Right lung (tissue), 5 donors: Measurements from ENCODE around the gene NAP1L1. TPM values are rescaled to one million over a fixed set of nuclear protein-coding genes. Genes with fewer than 3 reads are reported as not detected.

Experiments used
- DNase-seq, 2 donors: peaks; one replicate each; pipeline ENCODE4 v3.0.0-alpha.2; 2013
- polyA plus RNA-seq, 5 donors: library from polyadenylated mRNA; unstranded; fragments of 120-200 nt; gene quantifications; one replicate each; pipeline versions ENCODE4 v1.2.1 to v1.2.3, GENCODE V29; 2013; ENCODE audit warnings: inconsistent platforms in 1 of 5, low replicate concordance in 1 of 5; ENCODE audit not compliant: insufficient read length in 5 of 5, insufficient read depth in 1 of 5

Gene NAP1L1
- polyA plus RNA-seq, 5 donors = 780 to 1,133 (median 941) TPM

DNA sequence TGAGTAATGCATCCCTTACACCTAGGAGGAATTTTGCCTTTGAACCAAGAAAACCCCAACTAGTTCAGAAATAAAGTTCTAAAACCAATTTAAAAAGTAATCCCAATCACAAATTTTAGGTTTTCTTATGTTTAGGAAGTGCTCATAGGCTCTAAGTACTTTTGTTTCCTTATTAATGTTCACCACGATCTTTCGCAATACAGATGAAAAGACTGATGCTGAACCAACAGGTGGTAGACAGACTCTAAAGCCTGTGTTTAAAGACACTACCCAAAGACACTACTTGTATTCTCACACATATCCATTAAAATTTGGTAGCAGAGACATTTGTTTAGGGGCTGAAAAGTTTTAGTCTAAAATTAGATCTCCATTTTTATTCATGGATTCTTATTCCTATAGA lies 42.3 kb downstream of the NAP1L1 start:
- no peak for DNase-seq

DNA sequence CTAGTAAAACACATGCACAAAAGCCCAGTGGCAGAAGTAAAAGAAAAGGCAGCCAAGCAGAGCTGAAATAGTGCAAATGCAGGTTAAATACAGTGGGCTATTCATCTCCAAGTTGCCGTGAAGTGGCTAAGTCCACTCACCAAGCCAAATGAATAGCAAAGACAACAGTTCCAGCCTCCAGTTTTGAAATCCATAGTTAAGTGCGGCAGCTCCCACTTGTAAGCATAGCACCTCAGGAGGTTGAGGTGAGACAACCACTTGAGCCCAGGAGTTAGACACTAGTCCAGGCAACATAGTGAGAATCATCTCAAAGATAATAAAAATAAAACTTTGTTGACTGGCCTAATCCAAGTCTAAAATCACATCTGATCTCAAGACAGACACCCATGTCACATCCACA lies 43.1 kb downstream of the NAP1L1 start:
- DNase-seq = no peak

DNA sequence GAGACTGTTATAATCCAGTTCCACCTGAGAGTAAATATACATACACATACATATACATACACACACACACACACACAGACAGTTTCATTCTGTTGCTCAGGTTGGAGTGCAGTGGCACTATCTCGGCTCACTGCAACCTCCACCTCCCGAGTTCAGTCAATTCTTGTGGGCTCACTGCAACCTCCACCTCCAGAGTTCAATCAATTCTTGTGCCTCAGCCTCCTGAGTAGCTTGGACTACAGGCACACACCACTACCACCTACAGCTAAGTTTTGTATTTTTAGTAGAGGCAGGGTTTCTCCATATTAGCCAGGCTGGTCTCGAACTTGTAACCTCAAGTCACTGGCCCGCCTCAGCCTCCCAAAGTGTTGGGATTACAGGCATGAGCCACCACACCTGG lies 44.0 kb downstream of the NAP1L1 start:
- DNase-seq = no peak

DNA sequence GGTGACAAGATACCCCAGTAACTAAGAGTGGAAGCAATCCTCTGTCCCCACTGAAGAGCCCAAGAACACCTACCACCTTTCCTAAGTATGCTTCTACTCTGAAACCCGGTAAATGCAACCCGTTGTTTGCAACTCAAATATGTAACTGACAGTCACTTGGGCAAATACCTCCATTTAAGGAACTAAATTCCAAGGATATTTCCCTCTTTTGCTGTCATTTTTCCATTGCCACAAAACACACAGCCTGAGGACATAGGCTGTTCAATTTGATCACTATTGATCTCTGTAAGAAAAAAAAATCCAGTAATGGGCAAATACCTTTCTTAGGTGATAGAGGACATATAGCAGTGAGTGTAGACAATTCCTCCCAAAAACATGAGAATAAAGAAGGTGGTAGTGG lies 46.3 kb downstream of the NAP1L1 start:
- DNase-seq = no peak

DNA sequence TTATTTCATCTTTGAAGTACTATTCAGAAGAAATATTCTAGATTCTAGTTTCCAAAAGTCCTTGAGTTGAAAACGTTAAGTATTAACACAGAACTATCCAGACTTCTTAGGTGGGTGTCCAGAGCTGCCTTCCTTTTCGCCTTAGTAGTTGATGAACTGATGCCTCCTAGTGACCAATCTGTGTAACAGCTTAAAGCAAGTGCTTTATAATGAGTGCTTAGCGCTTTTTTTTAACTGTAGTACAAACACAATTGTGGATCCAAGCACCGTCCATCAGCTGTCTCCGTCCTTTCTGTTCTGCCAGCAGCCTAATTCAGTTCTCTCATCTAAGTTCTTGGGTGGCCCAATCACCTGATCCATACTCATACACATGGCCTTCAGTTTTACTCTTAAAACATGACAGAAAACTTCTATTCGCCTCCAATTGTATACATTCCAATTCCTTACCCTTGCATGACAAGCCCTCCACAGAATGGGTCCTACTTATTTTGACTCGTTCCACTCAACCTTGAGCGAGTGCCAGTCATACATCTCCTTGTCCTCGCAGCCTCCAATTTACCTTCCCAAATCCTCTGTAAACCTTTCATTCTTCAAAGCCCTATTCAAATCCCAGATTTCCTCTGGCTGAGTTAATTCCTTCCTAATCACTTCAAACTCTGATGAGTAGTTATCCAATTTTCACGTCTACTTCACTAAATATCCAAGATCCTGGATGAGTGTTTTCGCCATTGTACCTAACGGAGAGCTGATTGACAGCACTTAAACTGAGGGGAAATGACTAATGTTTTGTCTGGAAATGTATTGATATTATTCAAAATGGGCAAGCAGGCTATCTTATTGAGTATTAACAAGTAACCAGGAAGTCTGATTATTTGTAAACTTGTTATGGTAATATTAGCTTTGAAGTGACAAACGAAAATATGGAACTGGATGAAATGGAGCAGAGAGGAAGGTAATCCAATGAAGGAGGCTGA lies 47.1 kb downstream of the NAP1L1 start:
- peak; percentile 59 to 71 for DNase-seq

DNA sequence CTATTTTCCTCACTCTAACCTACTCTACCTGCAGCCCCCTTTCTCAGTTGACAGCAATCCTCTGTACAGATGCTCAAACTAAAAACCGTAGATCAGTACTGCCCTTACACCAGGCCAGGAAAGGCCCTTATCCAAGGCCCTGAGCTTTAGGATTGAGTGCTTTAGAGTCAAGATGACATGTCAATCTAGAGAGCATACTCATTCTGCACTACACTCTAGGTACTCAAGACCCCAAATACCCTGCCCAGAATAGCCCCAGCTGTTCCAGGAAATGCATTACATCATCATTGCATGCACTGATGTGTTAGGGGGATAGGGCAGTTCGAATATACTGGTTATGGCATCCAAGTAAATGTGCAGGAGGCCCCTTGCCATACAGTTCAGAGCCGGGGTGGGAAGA lies 49.4 kb downstream of the NAP1L1 start:
- no peak for DNase-seq

DNA sequence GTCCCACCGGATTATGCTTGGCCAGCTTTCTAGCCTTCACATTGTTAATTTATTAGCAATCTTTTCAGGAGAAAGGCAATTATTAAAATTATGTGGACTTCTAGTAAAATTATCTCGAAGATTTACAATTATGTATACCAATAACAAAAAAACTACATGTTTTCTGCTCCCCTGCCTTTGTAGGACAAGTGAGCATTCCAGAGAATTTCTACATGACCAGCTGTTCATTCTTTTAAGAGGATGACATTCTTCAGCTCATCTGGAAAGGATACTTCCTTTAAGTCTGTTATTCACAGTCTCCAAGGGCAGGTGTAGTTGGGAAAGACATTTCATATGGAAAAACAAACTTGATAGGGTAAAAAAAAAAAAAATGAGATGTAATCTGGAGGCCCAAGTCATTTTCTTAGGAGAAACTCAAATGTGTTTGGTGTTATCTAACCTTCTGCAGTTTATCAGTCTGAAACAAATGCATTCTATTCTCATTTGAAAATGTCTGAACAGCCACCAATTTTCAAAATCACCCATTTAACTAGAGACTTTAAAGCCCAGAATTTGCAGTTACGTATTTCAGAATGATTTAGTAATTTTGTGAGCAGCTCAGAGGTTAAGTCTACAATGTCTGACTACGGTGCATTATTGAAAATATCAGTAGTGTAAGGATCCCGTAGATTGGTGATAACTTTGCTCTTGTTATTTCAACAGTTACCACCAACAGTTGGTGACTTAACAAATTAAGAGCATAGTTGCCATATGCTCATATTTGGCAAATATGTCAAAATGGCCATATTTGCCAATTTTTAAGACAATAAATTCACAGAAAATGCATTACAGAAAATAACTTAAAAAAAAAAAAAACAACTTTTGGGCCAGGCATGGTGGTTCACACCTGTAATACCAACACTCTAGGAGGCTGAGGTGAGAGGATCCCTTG lies 51.1 kb downstream of the NAP1L1 start:
- DNase-seq = no peak

DNA sequence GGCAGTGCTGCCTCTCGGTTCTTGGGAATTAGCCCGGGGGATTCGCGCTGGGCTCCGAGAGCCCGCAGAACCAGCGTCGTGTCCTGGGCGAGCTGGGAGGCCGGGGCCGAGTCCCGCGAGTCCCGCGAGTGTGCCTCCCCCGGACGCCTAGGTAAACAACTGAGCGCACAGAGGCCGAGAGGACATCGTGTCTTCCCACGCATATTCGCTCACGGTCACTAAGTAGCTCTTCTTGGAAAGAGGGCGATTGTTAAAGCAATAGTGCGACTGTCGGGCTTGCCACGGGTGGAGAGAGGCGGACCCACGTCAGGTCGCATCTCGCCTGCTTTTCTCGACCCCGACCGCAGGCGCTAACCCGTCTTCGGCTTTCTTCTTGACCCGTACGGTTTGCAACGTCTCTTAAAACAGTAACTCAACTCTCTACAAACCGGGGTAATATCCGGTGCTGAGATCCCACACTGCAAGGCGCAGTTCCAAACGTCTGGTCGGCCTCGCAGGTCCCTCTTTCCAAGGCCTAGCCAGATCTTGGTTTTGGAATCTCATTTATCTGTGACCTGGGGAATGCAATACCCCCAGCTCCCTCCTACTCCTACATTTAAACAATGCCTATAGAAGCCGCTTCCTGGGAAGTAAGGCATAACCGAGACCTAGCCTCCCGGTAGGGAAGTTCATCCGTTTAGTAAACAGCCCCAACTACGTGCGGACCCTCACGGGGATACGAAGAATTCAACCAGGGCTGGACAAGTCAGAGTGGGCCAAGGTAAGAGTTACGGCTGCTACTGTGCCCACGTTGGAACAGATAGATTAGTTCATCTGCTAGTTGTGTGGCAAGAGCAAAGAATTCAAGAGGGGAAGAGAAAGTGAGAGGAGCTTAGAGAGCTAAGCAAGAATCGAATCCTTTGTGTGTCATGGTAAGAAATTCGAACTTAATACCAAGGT lies 52.2 kb downstream of the NAP1L1 start:
- DNase-seq = peak; percentile 68 to 72

DNA sequence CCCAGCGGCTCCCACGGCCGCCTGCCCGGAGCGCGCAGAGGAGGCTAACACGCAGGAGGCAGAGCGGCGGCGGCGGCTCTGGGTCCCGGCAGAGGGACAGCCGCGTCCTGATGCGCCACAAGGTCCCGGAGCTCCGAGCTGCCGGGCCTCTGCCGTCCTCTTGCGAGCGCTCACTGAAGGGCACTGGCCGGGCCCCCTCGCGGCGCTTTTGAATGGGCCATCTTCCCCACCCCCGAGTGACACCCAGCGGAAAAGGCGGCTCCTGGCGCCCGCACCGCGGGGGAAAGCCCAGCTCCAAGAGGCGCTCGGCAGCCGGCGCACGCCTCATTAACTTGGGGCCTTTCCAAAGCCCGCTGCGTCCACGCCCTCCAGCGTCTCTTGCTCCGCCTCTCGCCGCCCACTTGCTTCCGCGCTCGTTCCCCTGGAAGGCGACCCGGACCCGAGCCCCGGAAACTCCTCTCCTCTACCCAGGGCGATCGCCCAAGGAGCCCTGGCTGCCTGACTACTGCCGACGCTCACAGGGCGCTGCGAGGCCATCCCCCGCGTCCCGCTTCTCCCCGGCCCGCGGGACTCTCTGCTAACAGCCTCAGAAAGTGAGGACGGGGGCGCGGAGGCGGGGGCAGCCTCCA lies 53.0 kb downstream of the NAP1L1 start, which contains the start of gene PHLDA1:
Gene PHLDA1 (minus strand): TSS at position 363 of the 629 bp plus-strand sequence.
- DNase-seq = peak; percentile 98

DNA sequence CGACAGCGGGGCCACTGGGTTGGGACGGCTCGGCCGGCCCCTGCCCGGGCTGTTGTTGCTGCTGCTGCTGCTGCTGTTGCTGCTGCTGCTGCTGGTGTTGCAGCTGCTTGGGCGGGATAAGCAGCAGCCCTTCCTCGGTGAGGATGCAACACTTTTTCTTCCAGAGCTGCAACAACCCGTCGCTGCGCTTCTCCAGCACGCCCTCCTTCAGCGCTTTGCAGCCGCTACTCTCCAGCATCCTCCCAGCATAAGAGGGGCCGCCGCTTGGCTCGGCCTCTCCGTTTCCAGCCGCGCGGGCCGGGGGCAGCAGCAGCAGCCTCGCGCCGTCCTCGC lies 53.4 kb downstream of the NAP1L1 start:
- DNase-seq = no peak

DNA sequence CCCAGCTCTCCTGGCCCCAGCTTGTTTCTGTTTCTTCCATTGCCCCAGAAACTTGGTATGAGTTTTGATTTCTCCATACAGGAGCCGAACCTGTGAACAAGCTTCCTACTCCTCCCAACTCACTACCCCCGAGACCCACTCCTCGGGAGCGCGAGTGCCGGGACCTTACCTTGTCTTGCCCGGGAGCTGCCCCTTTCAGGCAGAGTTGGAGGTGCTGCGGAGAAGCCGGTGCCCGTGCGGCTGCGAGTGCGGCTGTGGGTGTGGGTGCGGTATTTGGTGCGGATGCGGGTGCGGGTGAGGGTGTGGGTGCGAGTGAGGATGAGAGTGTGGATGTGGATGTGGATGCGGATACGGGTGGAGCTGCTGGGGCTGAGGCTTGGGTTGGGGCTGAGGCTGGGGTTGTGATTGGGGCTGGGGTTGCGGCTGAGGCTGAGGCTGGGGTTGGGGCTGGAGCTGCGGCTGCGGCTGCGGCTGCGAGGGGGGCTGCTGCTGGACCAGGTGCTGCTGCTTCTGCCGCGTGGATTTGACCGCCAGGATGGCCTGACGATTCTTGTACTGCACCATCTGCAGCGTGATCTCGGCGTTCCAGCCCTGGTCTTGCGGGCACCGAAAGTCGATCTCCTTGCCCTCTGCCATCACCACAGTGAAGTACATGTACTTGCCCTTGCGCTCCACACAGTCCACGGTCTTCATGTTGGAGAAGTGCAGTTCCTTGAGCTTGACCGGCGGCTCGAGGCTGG lies 54.0 kb downstream of the NAP1L1 start:
- no peak for DNase-seq

DNA sequence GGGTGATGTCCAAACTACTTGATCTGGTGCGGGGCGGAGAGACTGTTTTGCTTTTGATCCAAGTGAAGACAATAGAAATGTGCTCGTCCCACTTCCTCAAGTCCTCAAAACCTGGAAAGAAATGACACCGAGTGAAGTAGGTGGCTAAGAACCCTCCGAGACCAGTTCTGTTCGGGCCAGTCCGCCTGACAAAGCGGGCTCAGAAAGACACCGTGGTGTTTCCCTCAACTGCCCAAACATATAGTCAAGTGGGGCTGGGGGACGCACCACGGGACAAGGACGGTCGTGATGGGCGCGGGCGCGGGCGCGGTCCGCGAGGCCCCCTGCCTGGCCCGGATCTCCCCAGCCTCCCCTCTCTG lies 54.5 kb downstream of the NAP1L1 start:
- DNase-seq = no peak

DNA sequence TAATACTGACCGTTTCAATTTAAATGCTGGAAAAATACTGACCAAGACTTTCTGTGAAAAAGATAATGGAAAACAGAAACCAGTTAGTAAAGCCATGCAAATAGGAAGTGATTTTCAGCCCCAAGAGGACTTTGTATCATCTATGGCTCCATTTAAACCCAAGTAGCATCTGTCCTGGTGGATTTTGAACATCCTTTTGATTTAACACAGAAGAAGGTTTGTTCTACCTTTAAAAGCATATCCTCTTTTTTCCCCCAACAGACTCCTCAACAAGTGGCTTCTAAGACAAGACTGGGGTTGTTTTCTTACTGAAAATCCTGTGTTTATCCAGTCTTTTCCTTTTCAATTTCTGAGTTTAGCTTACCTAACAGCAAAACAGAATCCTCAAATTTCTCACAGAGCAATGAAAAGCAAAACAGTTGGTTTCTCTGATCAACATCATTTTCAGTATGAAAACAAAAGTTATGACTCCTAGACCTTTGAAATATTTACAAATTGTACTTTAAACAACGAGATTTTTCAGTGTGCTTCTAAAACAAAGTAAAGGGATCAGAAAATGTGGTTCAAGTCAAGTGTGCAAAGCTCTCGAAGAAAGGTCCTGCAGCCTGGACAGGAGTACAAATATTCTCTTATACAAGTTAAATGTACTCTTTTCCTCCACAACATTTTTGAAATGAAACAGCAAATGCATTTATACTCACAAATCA lies 55.8 kb downstream of the NAP1L1 start:
- DNase-seq = no peak

DNA sequence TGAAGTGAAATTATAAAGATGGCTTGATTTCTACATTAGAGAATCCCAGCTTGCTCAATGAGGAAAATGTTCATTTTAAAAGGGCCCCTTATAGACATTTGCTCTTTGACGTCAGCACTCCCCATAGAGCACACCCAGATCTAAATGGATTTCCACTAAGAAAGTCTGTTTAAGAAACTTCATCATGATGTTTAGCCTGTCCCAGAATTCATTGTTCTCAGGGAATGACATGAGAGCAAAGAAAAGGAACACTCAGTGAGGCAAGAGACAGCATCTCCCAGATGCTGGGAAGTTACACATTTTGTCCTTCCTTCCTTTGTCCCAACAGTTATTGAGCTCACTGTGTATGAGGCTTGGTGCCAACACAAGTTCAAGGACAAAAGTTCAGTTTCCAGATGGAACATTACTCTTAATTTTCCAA lies 57.8 kb downstream of the NAP1L1 start:
- DNase-seq = no peak

DNA sequence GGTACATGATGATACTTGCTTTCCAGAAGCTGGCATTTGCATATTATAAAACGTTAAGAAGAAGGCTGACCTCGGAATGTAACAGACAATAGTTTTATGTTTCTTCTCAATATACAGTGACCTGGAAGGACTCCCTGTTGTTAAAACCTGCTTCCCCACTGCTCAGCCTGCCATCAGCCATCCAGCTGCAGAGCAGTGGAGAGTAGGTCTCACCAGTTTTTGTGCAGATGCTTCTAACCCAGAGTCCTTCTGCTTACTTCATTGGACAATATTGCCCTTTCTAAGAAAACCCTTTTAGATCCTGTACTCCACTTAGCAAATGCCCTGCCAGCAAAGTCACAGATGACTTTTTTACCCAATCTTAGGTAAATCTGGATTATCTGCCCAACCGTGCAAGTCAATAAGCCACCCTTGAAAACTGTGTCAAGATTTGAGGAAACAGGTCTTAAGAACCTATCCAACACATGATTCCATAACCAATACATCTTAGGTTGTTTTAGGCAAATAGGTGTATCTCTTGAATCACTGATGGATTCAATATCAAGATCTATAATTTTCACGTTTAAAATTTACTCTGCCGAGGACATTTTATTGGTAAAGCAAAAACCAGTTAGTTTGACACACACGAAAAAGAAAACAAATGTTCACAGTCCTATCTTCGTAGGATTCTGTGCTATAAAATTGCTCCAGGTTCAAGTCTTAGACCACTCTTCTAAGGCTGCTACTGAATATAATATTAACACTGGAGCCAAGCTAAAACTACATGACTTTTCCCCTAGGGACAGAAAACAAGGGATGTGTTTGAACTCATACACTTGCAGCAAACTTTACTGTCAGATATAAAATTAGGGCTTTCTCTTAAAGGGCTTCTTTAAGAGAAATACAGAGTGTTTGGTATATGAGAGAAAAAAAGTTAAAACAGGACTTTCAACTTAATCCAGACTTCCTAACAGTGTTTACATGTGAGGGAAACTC lies 58.6 kb downstream of the NAP1L1 start:
- no peak for DNase-seq

DNA sequence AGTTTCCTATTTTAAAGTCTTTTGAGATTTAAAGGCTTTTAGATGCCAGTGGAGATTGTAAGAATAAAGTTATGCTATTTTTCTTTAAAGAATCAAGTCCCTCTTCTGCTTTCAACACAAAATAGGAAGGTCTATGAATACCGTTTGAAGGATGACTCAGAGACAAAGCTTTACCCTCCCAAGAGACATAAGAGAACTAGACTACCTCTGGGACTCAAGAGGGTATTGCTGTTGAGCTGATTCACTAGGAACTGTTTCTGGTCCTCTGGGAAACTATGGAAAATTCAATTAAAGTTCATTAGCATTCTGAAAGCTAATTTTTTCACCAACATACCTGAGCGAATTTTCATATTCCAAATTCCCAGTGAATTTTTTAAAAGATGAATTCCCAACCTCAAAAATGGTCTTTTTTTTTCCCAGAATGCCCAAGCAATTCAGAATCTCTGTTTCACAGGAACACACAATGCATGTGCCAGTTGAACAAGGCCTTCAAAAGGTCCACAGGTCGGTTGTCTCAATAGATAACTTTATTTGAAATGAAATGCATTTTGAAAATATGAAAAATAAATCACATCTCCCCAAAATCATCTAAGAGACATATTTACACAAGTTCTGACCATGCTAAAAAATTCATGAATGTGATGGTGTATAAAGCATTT lies 59.4 kb downstream of the NAP1L1 start:
- DNase-seq = no peak

DNA sequence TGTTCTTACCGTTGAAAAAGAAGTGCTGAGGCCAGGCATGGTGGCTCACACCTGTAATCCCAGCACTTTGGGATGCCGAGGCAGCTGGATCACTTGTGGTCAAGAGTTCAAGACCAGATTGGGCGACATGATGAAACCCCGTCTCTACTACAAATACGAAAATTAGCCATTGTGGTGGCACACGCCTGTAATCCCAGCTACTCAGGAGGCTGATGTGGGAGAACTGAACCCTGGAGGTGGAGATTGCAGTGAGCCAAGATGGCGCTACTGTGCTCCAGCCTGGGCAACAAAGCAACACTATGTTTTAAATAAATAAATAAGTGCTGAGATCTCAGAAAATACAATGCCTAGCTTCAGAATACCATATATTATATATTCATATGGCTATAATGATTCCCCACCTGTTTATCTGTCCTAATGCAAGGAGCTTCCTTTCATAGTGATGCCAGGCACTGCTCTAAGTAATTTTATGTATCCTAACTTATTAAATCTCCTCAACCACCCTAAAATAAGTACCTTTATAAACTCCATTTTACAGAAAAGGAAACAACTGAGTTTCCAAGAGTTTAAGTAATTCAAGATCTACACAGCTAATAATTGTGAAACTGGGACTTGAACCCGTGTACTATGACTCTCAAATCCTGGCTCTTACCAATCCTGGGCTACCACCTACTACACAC lies 60.2 kb downstream of the NAP1L1 start:
- no peak for DNase-seq
